Right lobe of liver (tissue), 4 donors: ENCODE results near the gene OR56A1.

Source experiments
- CTCF ChIP-seq, 4 donors: fragments of 200-600 bp in 3 of 4; fragments of 450-650 bp in 1 of 4; IDR thresholded peaks; one replicate each; pipeline versions ENCODE4 v1.5.1 to v1.8.0; 2016 to 2022; ENCODE audit warnings: antibody characterized with exemption in 4 of 4, mild to moderate bottlenecking in 2 of 4
- POLR2A ChIP-seq: fragments of 450-650 bp; IDR thresholded peaks from one replicate; pipeline ENCODE4 v1.6.1; 2017; ENCODE audit warnings: antibody characterized with exemption, mild to moderate bottlenecking
- donor health status: DM: no; HTN: no; CAD: no.
- donor health status: DM: no; HTN: no; CAD: no.
- donor health status: DM: no; HTN: yes; CAD: no.

- TF ChIP-seq CTCF (IDR thresholded peaks at IDR 0.05) (no peak), POLR2A (no peak)
Measured at GRCh38 chr11:6030708-6031405, at the start of gene OR56A1.
